HepG2 (cell line): ENCODE data around the gene RAB40C. TPM values are rescaled to one million over a fixed set of nuclear protein-coding genes. Genes with fewer than 3 reads are reported as not detected.

Experiments
- BORCS8-MEF2B ChIP-seq: sonication (generic); formaldehyde crosslinking; IDR thresholded peaks from 2 replicates; pipeline ENCODE4 v1.8.0; 2022; ENCODE audit warnings: mild to moderate bottlenecking, missing genetic modification reagents
- CAMTA2 ChIP-seq: sonication (generic); formaldehyde crosslinking; IDR thresholded peaks from 2 replicates; pipeline ENCODE4 v1.4.0; 2020; ENCODE audit warnings: mild to moderate bottlenecking, missing genetic modification reagents, borderline replicate concordance
- CBX2 ChIP-seq, 2 experiments: fragments of 200-600 bp in 1 of 2; sonication (generic); formaldehyde crosslinking in 1 of 2; IDR thresholded peaks; 2 replicates each; pipeline versions ENCODE4 v1.7.0 to v1.8.1; 2018 to 2022; ENCODE audit warnings: low read depth in 2 of 2, low read length in 1 of 2, mild to moderate bottlenecking in 1 of 2, missing genetic modification reagents in 1 of 2
- MIER3 ChIP-seq: IDR thresholded peaks from 2 replicates; pipeline ENCODE4 v1.6.1; 2016; ENCODE audit warnings: missing compliant biosample characterization, borderline replicate concordance
- NFKBIZ ChIP-seq: IDR thresholded peaks from 2 replicates; pipeline ENCODE4 v1.6.1; 2018; ENCODE audit warnings: missing genetic modification reagents, missing compliant biosample characterization
- PCBP2 ChIP-seq: fragments of 200-400 bp; formaldehyde crosslinking; optimal IDR thresholded peaks from 2 replicates; pipeline ENCODE3; 2018; ENCODE audit warnings: low read length, low read depth; ENCODE audit not compliant: poor library complexity, severe bottlenecking
- PHF5A ChIP-seq: IDR thresholded peaks from one replicate; pipeline ENCODE4 v1.6.1; 2018; ENCODE audit warnings: low read depth, missing genetic modification reagents; ENCODE audit not compliant: unreplicated experiment
- PRMT3 ChIP-seq: sonication (generic); formaldehyde crosslinking; IDR thresholded peaks from 2 replicates; pipeline ENCODE4 v1.8.1; 2022; ENCODE audit warnings: low read depth, mild to moderate bottlenecking, moderate library complexity, missing genetic modification reagents, borderline replicate concordance
- SMAD1 ChIP-seq: sonication (generic); formaldehyde crosslinking; IDR thresholded peaks from 2 replicates; pipeline ENCODE4 v1.4.0; 2020; ENCODE audit warnings: missing genetic modification reagents, low read depth, mild to moderate bottlenecking, borderline replicate concordance
- SRY ChIP-seq: sonication (generic); formaldehyde crosslinking; IDR thresholded peaks from 2 replicates; pipeline ENCODE4 v1.8.0; 2022; ENCODE audit warnings: mild to moderate bottlenecking, missing genetic modification reagents
- TCF12 ChIP-seq, 2 experiments: fragments of 450-650 bp in 1 of 2; sonication (generic) in 1 of 2; formaldehyde crosslinking in 1 of 2; IDR thresholded peaks; 2 replicates each; pipeline versions ENCODE4 v1.6.1 to v1.8.0; 2017 to 2022; ENCODE audit warnings: antibody characterized with exemption in 1 of 2, mild to moderate bottlenecking in 1 of 2, missing genetic modification reagents in 1 of 2, moderate library complexity in 1 of 2
- ZKSCAN8 ChIP-seq: IDR thresholded peaks from 2 replicates; pipeline ENCODE4 v1.6.1; 2016; ENCODE audit warnings: borderline replicate concordance, missing genetic modification reagents, missing compliant biosample characterization
- ZNF430 ChIP-seq: sonication (generic); formaldehyde crosslinking; IDR thresholded peaks from 2 replicates; pipeline ENCODE4 v1.9.0; 2021; ENCODE audit warnings: mild to moderate bottlenecking, missing genetic modification reagents
- ZNF772 ChIP-seq: sonication (generic); formaldehyde crosslinking; IDR thresholded peaks from 2 replicates; pipeline ENCODE4 v1.5.0; 2020; ENCODE audit warnings: mild to moderate bottlenecking, missing genetic modification reagents
- polyA plus RNA-seq, 8 experiments: library from polyadenylated mRNA; depleted of rRNA in 3 of 8; stranded (reverse) in 7 of 8; unstranded in 1 of 8; fragments of >200 nt; fragmentation: Illumina TruSeq in 4 of 8; extraction: Trizol in 4 of 8; gene quantifications; 2 replicates each; pipeline versions ENCODE4 v1.2.1 to v1.2.3, GENCODE V29; 2011 to 2016; ENCODE audit warnings: low read depth in 4 of 8, missing spikeins in 1 of 8, mixed read lengths in 1 of 8; ENCODE audit not compliant: insufficient read depth in 1 of 8
- total RNA-seq, 5 experiments: library from RNA; depleted of rRNA; stranded (reverse); fragments of >200 nt; fragmentation: Illumina TruSeq; extraction: Trizol; gene quantifications; 2 replicates each; pipeline ENCODE4 v1.2.3, GENCODE V29; 2016; ENCODE audit warnings: low read depth in 1 of 5
- TF ChIP-seq, protein P1 (sequence below): sonication (generic); formaldehyde crosslinking; IDR thresholded peaks from 2 replicates; pipeline ENCODE4 v1.4.0; 2020; ENCODE audit warnings: low read depth, missing genetic modification reagents
- TF ChIP-seq, protein P2 (sequence below): sonication (generic); formaldehyde crosslinking; IDR thresholded peaks from one replicate; pipeline ENCODE4 v1.5.1; 2020; ENCODE audit warnings: mild to moderate bottlenecking, missing genetic modification reagents; ENCODE audit errors: not compliant biosample characterization

Gene RAB40C
- total and polyA plus RNA-seq, 2 of the 13 experiments (the other 11 are each of a cell fraction or from before 2014, with no cell fraction given): 7.7 to 11.5 TPM

DNA sequence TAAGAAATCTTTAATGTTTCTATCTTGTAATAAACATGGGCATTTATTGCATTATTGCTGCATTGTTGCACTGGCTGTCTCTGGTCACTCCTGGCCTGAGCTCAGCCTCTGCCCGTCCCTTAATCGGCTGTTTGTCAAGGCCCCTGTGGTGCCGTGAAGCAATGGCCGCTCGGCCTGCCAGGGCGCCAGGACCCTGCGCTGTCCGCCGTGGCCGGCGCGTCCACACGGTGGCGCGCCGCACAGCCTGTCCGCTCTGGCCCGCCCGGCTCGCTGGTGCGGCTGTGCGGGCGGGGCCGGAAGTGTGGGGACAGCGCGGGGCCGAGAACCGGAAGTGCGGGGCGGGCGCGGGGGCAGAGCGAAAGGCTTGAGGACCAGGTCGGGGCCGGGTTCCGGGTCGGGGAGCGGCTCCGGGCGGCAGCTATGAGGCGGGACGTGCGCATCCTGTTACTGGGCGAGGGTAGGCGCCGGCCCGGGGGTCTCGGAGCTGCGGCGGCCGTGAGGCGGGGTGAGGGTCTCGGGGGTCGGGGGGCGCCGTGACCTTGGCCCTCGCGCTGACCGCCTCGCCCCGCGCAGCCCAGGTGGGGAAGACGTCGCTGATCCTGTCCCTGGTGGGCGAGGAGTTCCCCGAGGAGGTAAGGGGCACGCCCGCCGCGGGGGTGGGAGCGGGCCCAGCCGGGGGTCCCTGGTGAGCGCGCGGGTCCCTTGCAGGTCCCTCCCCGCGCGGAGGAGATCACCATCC is 78.1 kb downstream of the RAB40C start, which contains the start of gene RHOT2 (continued):
- TF ChIP-seq TCF12 (IDR thresholded peaks at IDR 0.05) (no peak), TCF12 (CRISPR knock-in tag; IDR thresholded peaks at IDR 0.05) (peak; percentile 25; the same call in 1 of the 2 replicates), BORCS8-MEF2B (CRISPR knock-in tag) (peak; percentile 63), ZNF772 (CRISPR knock-in tag) (peak; percentile 33; the same call in 1 of the 2 replicates), PRMT3 (peak; percentile 68; the same call in 1 of the 2 replicates), SRY (CRISPR knock-in tag) (peak; percentile 58; the same call in 1 of the 2 replicates), CAMTA2 (CRISPR knock-in tag) (no peak; the same call in 1 of the 2 replicates), SMAD1 (CRISPR knock-in tag) (peak; percentile 98), ZKSCAN8 (CRISPR knock-in tag) (0 out of 2 replicates have a peak, but pooled peaks have one; percentile 54), PCBP2 (no peak), ZNF430 (CRISPR knock-in tag) (no peak), PHF5A (CRISPR knock-in tag) (peak; percentile 97), MIER3 (peak; percentile 44; the same call in 1 of the 2 replicates), CBX2 (IDR thresholded peaks at IDR 0.05; ENCODE audit: low read depth, low read length) (no peak), CBX2 (CRISPR knock-in tag; IDR thresholded peaks at IDR 0.05; ENCODE audit: low read depth) (no peak), NFKBIZ (CRISPR knock-in tag) (no peak)
- TF ChIP-seq, protein P1, sequence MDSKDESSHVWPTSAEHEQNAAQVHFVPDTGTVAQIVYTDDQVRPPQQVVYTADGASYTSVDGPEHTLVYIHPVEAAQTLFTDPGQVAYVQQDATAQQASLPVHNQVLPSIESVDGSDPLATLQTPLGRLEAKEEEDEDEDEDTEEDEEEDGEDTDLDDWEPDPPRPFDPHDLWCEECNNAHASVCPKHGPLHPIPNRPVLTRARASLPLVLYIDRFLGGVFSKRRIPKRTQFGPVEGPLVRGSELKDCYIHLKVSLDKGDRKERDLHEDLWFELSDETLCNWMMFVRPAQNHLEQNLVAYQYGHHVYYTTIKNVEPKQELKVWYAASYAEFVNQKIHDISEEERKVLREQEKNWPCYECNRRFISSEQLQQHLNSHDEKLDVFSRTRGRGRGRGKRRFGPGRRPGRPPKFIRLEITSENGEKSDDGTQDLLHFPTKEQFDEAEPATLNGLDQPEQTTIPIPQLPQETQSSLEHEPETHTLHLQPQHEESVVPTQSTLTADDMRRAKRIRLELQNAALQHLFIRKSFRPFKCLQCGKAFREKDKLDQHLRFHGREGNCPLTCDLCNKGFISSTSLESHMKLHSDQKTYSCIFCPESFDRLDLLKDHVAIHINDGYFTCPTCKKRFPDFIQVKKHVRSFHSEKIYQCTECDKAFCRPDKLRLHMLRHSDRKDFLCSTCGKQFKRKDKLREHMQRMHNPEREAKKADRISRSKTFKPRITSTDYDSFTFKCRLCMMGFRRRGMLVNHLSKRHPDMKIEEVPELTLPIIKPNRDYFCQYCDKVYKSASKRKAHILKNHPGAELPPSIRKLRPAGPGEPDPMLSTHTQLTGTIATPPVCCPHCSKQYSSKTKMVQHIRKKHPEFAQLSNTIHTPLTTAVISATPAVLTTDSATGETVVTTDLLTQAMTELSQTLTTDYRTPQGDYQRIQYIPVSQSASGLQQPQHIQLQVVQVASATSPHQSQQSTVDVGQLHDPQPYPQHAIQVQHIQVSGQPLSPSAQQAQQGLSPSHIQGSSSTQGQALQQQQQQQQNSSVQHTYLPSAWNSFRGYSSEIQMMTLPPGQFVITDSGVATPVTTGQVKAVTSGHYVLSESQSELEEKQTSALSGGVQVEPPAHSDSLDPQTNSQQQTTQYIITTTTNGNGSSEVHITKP (CRISPR knock-in tag): no peak
- TF ChIP-seq, protein P2, sequence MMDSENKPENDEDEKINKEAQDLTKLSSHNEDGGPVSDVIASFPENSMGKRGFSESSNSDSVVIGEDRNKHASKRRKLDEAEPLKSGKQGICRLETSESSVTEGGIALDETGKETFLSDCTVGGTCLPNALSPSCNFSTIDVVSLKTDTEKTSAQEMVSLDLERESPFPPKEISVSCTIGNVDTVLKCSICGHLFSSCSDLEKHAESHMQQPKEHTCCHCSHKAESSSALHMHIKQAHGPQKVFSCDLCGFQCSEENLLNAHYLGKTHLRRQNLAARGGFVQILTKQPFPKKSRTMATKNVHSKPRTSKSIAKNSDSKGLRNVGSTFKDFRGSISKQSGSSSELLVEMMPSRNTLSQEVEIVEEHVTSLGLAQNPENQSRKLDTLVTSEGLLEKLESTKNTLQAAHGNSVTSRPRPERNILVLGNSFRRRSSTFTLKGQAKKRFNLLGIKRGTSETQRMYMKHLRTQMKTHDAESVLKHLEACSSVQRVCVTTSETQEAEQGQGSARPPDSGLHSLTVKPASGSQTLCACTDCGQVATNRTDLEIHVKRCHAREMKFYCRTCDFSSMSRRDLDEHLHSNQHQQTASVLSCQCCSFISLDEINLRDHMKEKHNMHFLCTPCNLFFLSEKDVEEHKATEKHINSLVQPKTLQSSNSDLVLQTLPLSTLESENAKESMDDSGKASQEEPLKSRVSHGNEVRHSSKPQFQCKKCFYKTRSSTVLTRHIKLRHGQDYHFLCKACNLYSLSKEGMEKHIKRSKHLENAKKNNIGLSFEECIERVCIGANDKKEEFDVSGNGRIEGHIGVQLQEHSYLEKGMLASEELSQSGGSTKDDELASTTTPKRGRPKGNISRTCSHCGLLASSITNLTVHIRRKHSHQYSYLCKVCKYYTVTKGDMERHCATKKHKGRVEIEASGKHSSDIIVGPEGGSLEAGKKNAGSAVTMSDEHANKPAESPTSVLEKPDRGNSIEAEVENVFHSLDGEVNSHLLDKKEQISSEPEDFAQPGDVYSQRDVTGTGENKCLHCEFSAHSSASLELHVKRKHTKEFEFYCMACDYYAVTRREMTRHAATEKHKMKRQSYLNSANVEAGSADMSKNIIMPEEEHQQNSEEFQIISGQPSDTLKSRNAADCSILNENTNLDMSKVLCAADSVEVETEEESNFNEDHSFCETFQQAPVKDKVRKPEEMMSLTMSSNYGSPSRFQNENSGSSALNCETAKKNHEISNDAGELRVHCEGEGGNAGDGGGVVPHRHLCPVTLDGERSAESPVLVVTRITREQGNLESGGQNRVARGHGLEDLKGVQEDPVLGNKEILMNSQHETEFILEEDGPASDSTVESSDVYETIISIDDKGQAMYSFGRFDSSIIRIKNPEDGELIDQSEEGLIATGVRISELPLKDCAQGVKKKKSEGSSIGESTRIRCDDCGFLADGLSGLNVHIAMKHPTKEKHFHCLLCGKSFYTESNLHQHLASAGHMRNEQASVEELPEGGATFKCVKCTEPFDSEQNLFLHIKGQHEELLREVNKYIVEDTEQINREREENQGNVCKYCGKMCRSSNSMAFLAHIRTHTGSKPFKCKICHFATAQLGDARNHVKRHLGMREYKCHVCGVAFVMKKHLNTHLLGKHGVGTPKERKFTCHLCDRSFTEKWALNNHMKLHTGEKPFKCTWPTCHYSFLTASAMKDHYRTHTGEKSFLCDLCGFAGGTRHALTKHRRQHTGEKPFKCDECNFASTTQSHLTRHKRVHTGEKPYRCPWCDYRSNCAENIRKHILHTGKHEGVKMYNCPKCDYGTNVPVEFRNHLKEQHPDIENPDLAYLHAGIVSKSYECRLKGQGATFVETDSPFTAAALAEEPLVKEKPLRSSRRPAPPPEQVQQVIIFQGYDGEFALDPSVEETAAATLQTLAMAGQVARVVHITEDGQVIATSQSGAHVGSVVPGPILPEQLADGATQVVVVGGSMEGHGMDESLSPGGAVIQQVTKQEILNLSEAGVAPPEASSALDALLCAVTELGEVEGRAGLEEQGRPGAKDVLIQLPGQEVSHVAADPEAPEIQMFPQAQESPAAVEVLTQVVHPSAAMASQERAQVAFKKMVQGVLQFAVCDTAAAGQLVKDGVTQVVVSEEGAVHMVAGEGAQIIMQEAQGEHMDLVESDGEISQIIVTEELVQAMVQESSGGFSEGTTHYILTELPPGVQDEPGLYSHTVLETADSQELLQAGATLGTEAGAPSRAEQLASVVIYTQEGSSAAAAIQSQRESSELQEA (CRISPR knock-in tag): no peak
